Small intestine (tissue), 7 donors: ENCODE data around the gene SKAP1. TPM values are rescaled to one million over a fixed set of nuclear protein-coding genes. Genes with fewer than 3 reads are reported as not detected.
"Not testable (repeated sequence)": the region's sequence is repeated elsewhere in the genome, so short reads cannot be mapped to it uniquely, and the experiment has no call there.

Experiments used
- DNase-seq, 2 donors: peaks; one replicate each; pipeline versions ENCODE4 v3.0.0 to v3.0.0-alpha.2; 2013
- FAIRE-seq: peaks from 2 replicates; lab custom pipeline; 2012; peaks lifted over from hg19 to GRCh38; lab: Jason Lieb, UNC
- H3K27ac ChIP-seq, 3 donors: one replicate each; pipeline ENCODE4 v1.5.1; 2013; ENCODE audit warnings: low read length in 2 of 3, mild to moderate bottlenecking in 2 of 3, control low read depth in 1 of 3, inconsistent platforms in 1 of 3, low read depth in 1 of 3, moderate library complexity in 1 of 3
- H3K27me3 ChIP-seq, 3 donors: one replicate each; pipeline ENCODE4 v1.6.1; 2013; ENCODE audit warnings: low read length in 3 of 3, inconsistent platforms in 1 of 3; ENCODE audit not compliant: control insufficient read depth in 3 of 3, insufficient read depth in 3 of 3
- H3K36me3 ChIP-seq, 3 donors: one replicate each; pipeline ENCODE4 v1.6.1; 2013; ENCODE audit warnings: low read length in 3 of 3, inconsistent platforms in 1 of 3, low read depth in 1 of 3, mild to moderate bottlenecking in 1 of 3, moderate library complexity in 1 of 3; ENCODE audit not compliant: control insufficient read depth in 3 of 3, insufficient read depth in 2 of 3
- H3K4me1 ChIP-seq, 3 donors: one replicate each; pipeline ENCODE4 v1.6.1; 2013; ENCODE audit warnings: low read length in 2 of 3, inconsistent platforms in 1 of 3, low read depth in 1 of 3, mild to moderate bottlenecking in 1 of 3, moderate library complexity in 1 of 3; ENCODE audit not compliant: control insufficient read depth in 3 of 3, insufficient read depth in 2 of 3
- H3K4me3 ChIP-seq, 3 donors: one replicate each; pipeline ENCODE4 v1.5.1; 2013; ENCODE audit warnings: low read length in 3 of 3, control low read depth in 1 of 3, inconsistent platforms in 1 of 3, low read depth in 1 of 3, mild to moderate bottlenecking in 1 of 3, moderate library complexity in 1 of 3
- H3K9me3 ChIP-seq, 2 donors: one replicate each; pipeline ENCODE4 v1.6.1; 2013; ENCODE audit warnings: low read depth in 1 of 2, low read length in 1 of 2; ENCODE audit not compliant: control insufficient read depth in 2 of 2, insufficient read depth in 1 of 2
- WGBS, 3 donors: extraction: QIAGEN DNeasy Blood & Tissue Kit; methylation state at CpG; one replicate each; pipeline ENCODE4 v1.1.7; 2013; 5-methylcytosine and 5-hydroxymethylcytosine counted together
- polyA plus RNA-seq, 4 donors: library from polyadenylated mRNA; stranded (reverse) in 3 of 4; unstranded in 1 of 4; fragments of 200-250 nt in 3 of 4; fragments of 120-200 nt in 1 of 4; gene quantifications; one replicate each; pipeline versions ENCODE4 v1.2.1 to v1.2.3, GENCODE V29; 2013
- donor health status: healthy with polysubstance abuse.
- donor health status: control.
- donor health status: control.
- donor health status: Bipolar disorder and iron deficiency.
- donor health status: healthy.

Gene SKAP1
- polyA plus RNA-seq, 4 donors: 1.8 to 8.1 (median 2.1) TPM

DNA sequence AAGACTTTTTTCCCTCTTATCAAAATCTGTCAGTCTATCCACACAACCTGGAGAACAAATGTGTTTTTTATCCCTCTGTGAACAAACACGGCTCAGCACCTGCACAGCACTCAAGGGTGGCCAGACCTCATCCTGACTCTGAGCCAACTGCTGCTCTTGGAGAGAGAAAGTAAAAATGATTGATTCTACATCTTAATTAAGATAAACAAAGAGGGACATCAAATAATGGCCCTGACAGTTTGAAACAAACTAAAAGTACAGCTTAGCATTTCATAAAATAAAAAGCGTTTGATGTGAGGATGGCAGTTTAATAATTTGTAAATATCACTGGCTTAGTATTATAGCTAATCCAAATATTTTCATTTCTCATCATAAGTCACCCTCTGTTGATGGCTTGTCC lies 216.2 kb downstream of the SKAP1 start:
- Histone ChIP-seq H3K4me3 (no peak overlapping the region), H3K9me3 (no peaks in the 10 kb centered on the region), H3K4me1 (no peaks in the 10 kb centered on the region), H3K36me3 (no peaks in the 10 kb centered on the region), H3K27ac (no peak overlapping the region), H3K27me3 (peaks cover 0 to 5% (median 0%) of the 10 kb centered on the region in 3 donors)
- no peak for DNase-seq
- 40 to 72% (median 58%) methylated on average over 2 of the region's 2 CpGs for WGBS, 3 donors
- FAIRE-seq: no peak

DNA sequence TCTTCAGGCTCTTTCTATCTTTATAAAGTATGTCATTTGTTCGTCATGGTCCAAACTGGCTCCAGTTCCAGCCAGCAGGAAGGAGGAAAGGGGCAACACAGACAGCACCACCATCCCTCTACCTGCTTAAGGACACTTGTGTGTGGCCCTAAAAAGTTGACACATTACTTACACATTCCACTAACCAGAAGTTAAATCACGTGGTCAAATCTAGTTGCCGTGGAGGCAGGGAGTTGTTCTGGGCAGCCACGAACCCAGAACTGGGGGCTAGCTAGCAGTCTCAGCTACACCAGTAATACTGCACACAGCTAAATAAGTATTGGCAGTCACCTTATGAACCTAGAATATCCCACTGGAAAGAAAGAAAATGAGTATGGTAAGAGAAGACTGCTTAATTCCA lies 218.2 kb downstream of the SKAP1 start:
- H3K27ac ChIP-seq: no peak overlapping the region
- peaks cover 0 to 3% (median 0%) of the 10 kb centered on the region in 3 donors for H3K27me3 ChIP-seq
- H3K4me1 ChIP-seq: no peaks in the 10 kb centered on the region
- H3K9me3 ChIP-seq: no peaks in the 10 kb centered on the region
- H3K4me3 ChIP-seq: no peak overlapping the region
- DNase-seq (no peak), FAIRE-seq (no peak)
- no peaks in the 10 kb centered on the region for H3K36me3 ChIP-seq
- 81 to 87% (median 86%) methylated on average over 4 of the region's 4 CpGs for WGBS, 3 donors

DNA sequence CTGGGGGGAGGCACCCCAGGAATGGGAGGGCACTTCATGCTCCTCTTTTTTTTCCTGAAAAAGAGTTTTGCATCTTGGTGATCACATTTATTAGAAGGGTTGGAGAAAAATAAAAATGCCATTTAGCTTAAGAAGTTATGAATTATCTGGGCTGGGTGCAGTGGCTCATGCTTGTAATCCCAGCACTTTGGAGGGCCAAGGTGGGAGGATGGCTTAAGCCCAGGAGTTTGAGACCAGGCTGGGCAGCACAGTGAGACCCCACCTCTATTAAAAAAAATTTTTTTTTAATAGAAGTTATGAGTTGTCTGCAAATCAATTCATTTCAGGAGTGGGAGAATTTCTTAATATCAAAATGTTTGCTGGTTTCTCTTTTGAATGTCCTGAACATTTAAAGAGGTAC lies 219.0 kb downstream of the SKAP1 start:
- Histone ChIP-seq H3K4me3 (no peak overlapping the region), H3K9me3 (no peaks in the 10 kb centered on the region), H3K36me3 (no peaks in the 10 kb centered on the region), H3K27ac (no peak overlapping the region), H3K27me3 (peaks cover 0 to 3% (median 0%) of the 10 kb centered on the region in 3 donors), H3K4me1 (no peaks in the 10 kb centered on the region)
- DNase-seq (no peak), FAIRE-seq (no peak)

DNA sequence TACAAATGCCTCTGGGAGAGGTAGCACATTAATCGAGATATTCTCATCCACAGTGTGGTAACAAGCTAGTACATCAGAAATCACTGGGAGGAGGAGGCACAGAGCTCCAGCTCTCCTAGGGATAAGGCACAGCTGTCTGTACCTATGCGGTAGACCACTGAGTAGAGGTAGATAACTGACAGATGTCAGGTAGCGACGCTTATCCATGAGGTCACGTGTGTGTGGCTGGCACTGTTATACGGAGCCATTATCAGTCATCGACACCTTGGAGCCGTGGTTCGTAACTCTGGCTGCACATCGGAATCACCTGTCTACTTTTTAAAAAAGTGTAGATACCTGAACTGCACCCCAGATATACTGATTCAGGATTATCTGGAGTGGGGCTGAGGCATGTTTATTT lies 220.0 kb downstream of the SKAP1 start:
- H3K4me3 ChIP-seq: no peak overlapping the region
- no peaks in the 10 kb centered on the region for H3K4me1 ChIP-seq
- WGBS, 3 donors: 86 to 92% (median 92%) methylated on average over 10 of the region's 10 CpGs
- FAIRE-seq: no peak
- DNase-seq: no peak
- H3K36me3 ChIP-seq: no peaks in the 10 kb centered on the region
- H3K27me3 ChIP-seq: peaks cover 0 to 3% (median 0%) of the 10 kb centered on the region in 3 donors
- no peak overlapping the region for H3K27ac ChIP-seq
- H3K9me3 ChIP-seq: no peaks in the 10 kb centered on the region

DNA sequence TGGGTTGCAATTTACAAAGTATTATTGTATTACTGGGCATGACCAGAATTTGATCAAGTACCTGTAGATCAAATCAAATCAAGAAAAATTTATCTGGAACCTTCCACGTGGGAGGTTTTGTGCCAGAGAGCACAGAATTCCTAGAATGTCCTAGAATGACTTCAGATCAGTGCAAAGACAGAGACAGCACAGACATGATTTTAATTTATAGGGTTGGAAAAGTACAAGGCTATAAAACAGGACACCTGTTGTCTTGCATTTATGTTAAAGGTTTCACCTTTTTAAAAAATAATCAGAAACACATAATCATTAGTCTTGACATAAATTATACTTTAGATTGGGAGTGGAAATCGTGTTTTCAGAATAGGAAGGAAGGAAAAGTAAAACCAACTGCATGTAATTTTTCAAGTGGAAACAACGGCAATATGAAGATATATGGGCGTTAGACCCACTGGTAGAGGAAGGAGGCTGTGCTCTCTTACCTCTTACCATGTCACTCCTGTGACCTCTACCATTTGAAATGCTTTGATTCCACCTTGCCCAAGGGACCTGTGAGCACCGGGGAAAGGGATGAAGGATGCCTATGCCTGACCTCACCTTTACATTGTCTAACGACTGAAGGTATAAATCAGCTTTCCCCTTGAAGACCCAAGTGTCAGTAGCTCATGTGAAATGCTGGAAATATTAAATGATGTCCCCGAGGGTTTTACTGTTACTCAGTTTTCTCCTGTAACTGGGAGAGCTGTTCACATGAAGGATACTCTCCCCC lies 222.1 kb downstream of the SKAP1 start:
- Histone ChIP-seq H3K9me3 (no peaks in the 10 kb centered on the region), H3K36me3 (no peaks in the 10 kb centered on the region), H3K4me3 (no peak overlapping the region), H3K27ac (no peak overlapping the region), H3K27me3 (peaks cover 0 to 3% (median 0%) of the 10 kb centered on the region in 3 donors), H3K4me1 (no peaks in the 10 kb centered on the region)
- FAIRE-seq (no peak), DNase-seq (no peak)
- 53 to 60% (median 60%) methylated on average over 7 of the region's 7 CpGs for WGBS, 3 donors

DNA sequence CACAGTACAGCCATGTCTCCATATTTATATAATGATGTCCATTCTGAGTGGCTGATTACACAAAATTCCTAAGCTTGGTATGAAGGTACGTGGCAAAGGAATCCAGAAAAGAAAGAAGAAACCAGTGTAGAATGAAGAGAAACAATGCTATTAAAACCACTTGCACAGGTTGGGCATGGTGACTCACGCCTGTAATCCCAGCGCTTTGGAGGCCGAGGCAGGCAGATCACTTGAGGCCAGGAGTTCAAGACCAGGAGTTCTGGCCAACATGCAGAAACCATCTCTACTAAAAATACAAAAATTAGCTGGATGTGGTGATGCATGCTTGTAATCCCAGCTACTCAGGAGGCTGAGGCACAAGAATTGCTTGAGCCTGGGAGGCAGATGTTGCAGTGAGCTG lies 223.0 kb downstream of the SKAP1 start:
- not testable (repeated sequence) for H3K27ac ChIP-seq, H3K4me3 ChIP-seq, DNase-seq, H3K36me3 ChIP-seq, H3K9me3 ChIP-seq, H3K27me3 ChIP-seq, FAIRE-seq, H3K4me1 ChIP-seq
- WGBS, 3 donors: 83 to 93% (median 83%) methylated on average over 4 of the region's 4 CpGs

DNA sequence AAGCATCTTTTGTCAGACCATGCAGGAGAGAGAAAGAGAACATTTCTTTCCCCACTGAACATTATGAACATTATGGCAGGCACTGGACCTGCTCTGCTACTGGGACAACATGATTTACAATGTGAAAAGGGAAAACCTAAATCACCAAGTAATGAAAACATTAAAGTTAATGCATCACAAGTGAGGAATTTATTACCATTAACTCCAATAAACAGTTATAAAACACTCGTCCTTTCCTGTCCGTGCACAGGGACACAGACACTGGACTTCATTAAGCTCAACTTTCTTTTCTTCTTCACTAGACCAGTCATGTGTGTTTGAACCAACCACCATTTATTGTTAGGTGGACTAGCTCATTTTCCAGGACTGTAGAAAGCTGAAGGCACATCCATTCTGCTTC lies 227.1 kb downstream of the SKAP1 start:
- peak in 1 of 2 donors; percentile 7 for DNase-seq
- Histone ChIP-seq H3K27ac (no peak overlapping the region), H3K36me3 (no peaks in the 10 kb centered on the region), H3K9me3 (no peaks in the 10 kb centered on the region), H3K4me3 (no peak overlapping the region), H3K27me3 (no peaks in the 10 kb centered on the region), H3K4me1 (peaks cover 0 to 5% (median 2%) of the 10 kb centered on the region in 3 donors)
- no peak for FAIRE-seq
- 5 to 43% (median 34%) methylated on average over 2 of the region's 2 CpGs for WGBS, 3 donors

DNA sequence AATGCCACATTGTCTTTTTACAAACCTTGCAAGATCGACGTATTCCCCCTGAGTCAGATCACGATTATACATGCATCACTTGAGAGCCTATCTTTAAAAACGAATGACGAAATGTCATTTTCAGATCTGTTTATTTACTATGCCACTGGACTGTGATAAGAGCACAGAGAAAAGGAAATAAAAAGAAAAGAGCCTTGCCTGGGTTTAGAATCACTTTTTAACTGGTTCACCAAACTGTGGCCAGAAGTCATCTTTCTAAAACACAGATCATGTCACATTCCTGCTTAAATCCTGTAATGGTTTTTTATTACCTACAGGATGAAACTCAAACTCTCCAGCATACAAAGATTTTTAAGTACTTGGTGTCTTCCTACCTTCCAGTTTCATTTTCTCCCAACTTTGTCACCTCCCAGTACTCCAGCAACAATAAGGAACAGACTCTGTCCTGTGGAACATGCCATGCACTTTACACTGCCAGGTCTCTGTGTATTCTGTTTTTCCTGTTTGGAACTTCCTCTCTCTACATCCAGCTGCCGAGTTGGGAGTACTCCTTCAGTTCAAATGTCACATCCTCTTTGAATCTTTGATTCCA lies 231.0 kb downstream of the SKAP1 start:
- Histone ChIP-seq H3K27me3 (no peaks in the 10 kb centered on the region), H3K4me3 (peak overlapping the region in 1 of 3 donors; percentile 1), H3K27ac (peak overlapping the region in 2 of 3 donors; percentile 38 to 41), H3K36me3 (no peaks in the 10 kb centered on the region), H3K9me3 (no peaks in the 10 kb centered on the region), H3K4me1 (peaks cover 0 to 5% (median 2%) of the 10 kb centered on the region in 3 donors)
- WGBS, 3 donors: 8 to 34% (median 31%) methylated on average over 6 of the region's 6 CpGs
- FAIRE-seq: no peak
- DNase-seq: peak; percentile 73 to 86
